ENCODE results near the gene GALNT9. TPM values are rescaled to one million over a fixed set of nuclear protein-coding genes. Genes with fewer than 3 reads are reported as not detected.
A peak's percentile ranks its signal among the peaks of the same experiment; 100 is the strongest.
"Not testable (repeated sequence)": the region's sequence is repeated elsewhere in the genome, so short reads cannot be mapped to it uniquely, and the experiment has no call there.

Gene GALNT9
- total and polyA plus RNA-seq, 2 experiments from 2014 or later = 0.33 to 1.4 TPM

DNA sequence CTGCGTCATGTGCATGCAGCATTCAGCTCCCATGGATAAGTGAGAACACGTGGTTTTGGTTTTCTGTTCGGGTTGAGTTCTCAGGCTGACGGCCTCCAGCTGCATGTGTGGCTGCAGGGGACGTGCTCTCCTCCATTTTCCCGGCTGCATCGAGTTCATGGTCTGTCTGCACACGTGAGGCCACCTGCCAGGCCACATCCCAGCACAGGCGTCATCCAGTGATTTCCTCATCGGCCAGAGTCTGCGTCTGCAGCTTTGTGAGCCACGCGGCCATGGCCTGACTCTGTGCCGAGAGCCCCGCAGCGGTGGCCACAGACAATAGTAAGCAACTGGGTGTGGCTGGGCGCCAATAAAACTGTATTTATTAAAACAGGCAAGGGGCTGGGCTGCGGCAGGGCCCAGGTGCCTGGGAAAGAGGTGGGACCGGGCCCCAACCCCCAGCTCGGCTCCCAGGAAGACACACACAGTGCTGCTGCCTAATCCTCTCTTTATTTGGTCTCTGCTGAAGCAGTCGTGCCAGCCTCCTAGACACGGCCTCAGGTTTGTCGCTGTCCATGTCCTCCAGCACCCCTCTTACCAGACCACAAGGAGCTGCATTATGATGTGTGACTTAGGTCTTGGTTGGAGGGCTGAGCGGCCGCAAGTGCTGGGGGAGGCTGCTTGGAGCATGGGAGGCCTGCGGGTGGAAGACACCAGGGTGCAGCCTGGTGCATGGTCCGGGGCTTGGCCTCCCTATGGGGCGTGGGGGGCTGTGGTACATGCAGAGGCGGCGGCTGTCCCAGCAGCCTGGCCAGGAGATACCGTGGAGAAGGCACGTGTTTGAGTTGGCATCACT is 133.1 kb downstream of the GALNT9 start:
- no peaks in the 10 kb centered on the region for H3K27me3 ChIP-seq (replicated peaks; ENCODE audit: insufficient read depth)
- H2AFZ ChIP-seq = no peak overlapping the region
- DNase-seq = peak; percentile 48
- TF ChIP-seq EZH2 (IDR thresholded peaks at IDR 0.05; ENCODE audit: insufficient read depth, poor library complexity, severe bottlenecking) (no peak), EZH2phosphoT487 (IDR thresholded peaks at IDR 0.05; ENCODE audit: insufficient read depth, low read depth) (no peak)
- no peak overlapping the region for H3K27ac ChIP-seq
- H3K4me1 ChIP-seq (ENCODE audit: insufficient read depth) = no peaks in the 10 kb centered on the region
- H3K9me3 ChIP-seq (ENCODE audit: low read depth) = no peaks in the 10 kb centered on the region
- no peaks in the 10 kb centered on the region for H4K20me1 ChIP-seq (ENCODE audit: insufficient read depth)
- no peak overlapping the region for H3K9ac ChIP-seq
- no peaks in the 10 kb centered on the region for H3K79me2 ChIP-seq (ENCODE audit: insufficient read depth)
- no peaks in the 10 kb centered on the region for H3K9me2 ChIP-seq (ENCODE audit: insufficient read depth)
- H3F3A ChIP-seq (ENCODE audit: insufficient read depth) = no peaks in the 10 kb centered on the region
- no peak overlapping the region for H3K4me3 ChIP-seq
- WGBS, 2 experiments (ENCODE audit: low coverage in 1 of 2, low lambda C conversion rate in 2 of 2, missing lambda C conversion rate in 2 of 2) = 43 to 52% methylated on average over 31 to 32 of the region's 32 CpGs
- no peaks in the 10 kb centered on the region for H3K36me3 ChIP-seq (ENCODE audit: low read depth)
- no peak overlapping the region for H3K4me2 ChIP-seq (ENCODE audit: unreplicated experiment)
- in situ Hi-C loops (cut with MboI) = no loop called here

DNA sequence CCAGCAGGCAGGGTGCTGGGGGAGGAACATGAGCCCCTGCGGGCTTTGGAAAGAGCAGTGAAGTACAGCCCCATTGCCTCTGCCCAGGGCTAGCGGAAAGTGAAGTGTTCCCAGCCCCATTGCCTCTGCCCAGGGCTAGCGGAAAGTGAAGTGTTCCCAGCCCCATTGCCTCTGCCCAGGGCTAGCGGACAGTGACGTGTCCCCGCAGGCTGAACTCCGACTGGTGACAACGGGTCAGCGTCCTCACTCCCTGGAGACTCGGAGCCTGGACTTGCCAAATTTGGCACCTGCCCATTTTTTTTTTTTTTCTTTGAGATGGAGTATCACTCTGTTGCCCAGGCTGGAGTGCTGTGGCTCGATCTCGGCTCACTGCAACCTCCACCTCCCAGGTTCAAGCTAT is 134.1 kb downstream of the GALNT9 start:
- DNase-seq; H3K9ac ChIP-seq; H3K4me1 ChIP-seq (ENCODE audit: insufficient read depth); H3K9me2 ChIP-seq (ENCODE audit: insufficient read depth); H4K20me1 ChIP-seq (ENCODE audit: insufficient read depth); H3K79me2 ChIP-seq (ENCODE audit: insufficient read depth); in situ Hi-C loops (cut with MboI); H3F3A ChIP-seq (ENCODE audit: insufficient read depth); H3K9me3 ChIP-seq (ENCODE audit: low read depth); H2AFZ ChIP-seq; H3K36me3 ChIP-seq (ENCODE audit: low read depth); H3K4me2 ChIP-seq (ENCODE audit: unreplicated experiment); H3K27me3 ChIP-seq (replicated peaks; ENCODE audit: insufficient read depth); H3K4me3 ChIP-seq; H3K27ac ChIP-seq: not testable (repeated sequence)
- 74 to 78% methylated on average over 11 to 12 of the region's 12 CpGs for WGBS, 2 experiments (ENCODE audit: low coverage in 1 of 2, low lambda C conversion rate in 2 of 2, missing lambda C conversion rate in 2 of 2)

DNA sequence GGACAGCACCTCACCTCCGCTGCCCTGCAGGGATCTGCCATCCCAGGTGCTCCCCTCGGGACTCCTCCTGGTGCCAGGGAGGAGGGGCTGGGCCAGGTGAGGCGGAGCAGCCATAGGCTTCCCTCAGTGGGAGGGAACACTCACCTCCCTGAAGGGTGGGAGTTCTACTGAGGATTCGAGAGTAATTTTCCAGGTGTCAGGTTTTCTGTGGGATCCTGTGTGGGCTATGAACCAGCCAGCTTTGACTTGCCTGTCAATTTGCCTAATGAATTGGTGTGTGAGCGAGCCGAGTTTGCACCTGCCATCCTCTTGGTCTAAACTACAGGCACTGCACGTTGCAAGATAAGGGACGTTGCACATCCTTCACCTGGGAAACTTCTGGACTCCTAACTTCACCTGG is 134.8 kb downstream of the GALNT9 start:
- in situ Hi-C loops (cut with MboI) = no loop called here
- H3K9me3 ChIP-seq (ENCODE audit: low read depth) = no peaks in the 10 kb centered on the region

DNA sequence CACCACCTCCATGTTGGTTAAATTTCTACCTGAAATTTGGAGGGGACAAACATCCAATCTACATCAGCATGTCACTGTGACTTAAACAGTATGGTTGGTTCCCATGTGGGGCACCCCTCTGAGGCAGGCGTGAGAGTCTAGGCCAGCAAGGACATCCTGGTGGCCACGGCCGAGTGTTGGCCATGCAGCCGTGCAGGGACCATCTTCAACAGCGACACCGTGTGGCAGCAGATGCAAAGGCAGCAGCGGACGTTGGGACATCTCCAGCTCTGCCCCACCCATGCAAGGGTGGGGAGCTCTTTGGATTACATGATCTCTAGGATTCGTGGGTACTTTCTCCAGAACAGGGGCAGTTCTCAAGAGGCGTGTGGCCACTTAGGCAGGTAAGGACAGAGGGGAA is 135.3 kb downstream of the GALNT9 start:
- H3K79me2 ChIP-seq (ENCODE audit: insufficient read depth) = no peaks in the 10 kb centered on the region
- DNase-seq = peak; percentile 13
- no peak overlapping the region for H2AFZ ChIP-seq
- no peak overlapping the region for H3K4me2 ChIP-seq (ENCODE audit: unreplicated experiment)
- H3K4me1 ChIP-seq (ENCODE audit: insufficient read depth) = no peaks in the 10 kb centered on the region
- no peaks in the 10 kb centered on the region for H3F3A ChIP-seq (ENCODE audit: insufficient read depth)
- H3K36me3 ChIP-seq (ENCODE audit: low read depth) = no peaks in the 10 kb centered on the region
- H3K4me3 ChIP-seq = no peak overlapping the region
- no peaks in the 10 kb centered on the region for H3K9me3 ChIP-seq (ENCODE audit: low read depth)
- no peak overlapping the region for H3K9ac ChIP-seq
- no peaks in the 10 kb centered on the region for H4K20me1 ChIP-seq (ENCODE audit: insufficient read depth)
- no peaks in the 10 kb centered on the region for H3K27me3 ChIP-seq (replicated peaks; ENCODE audit: insufficient read depth)
- H3K9me2 ChIP-seq (ENCODE audit: insufficient read depth) = no peaks in the 10 kb centered on the region
- no peak for TF ChIP-seq EZH2phosphoT487 (IDR thresholded peaks at IDR 0.05; ENCODE audit: insufficient read depth, low read depth)
- no peak for TF ChIP-seq EZH2 (IDR thresholded peaks at IDR 0.05; ENCODE audit: insufficient read depth, poor library complexity, severe bottlenecking)
- in situ Hi-C loops (cut with MboI) = no loop called here
- WGBS, 2 experiments (ENCODE audit: low coverage in 1 of 2, low lambda C conversion rate in 2 of 2, missing lambda C conversion rate in 2 of 2) = 50 to 52% methylated on average over 10 of the region's 10 CpGs
- H3K27ac ChIP-seq = no peak overlapping the region

More for the DNA sequence above, 134.8 kb downstream of the GALNT9 start:
- DNase-seq = no peak
- no peaks in the 10 kb centered on the region for H3K9me2 ChIP-seq (ENCODE audit: insufficient read depth)
- H3K9ac ChIP-seq = no peak overlapping the region
- no peaks in the 10 kb centered on the region for H4K20me1 ChIP-seq (ENCODE audit: insufficient read depth)
- no peaks in the 10 kb centered on the region for H3F3A ChIP-seq (ENCODE audit: insufficient read depth)
- H2AFZ ChIP-seq = no peak overlapping the region
- no peak overlapping the region for H3K4me3 ChIP-seq
- 62 to 73% methylated on average over 6 to 8 of the region's 8 CpGs for WGBS, 2 experiments (ENCODE audit: low coverage in 1 of 2, low lambda C conversion rate in 2 of 2, missing lambda C conversion rate in 2 of 2)
- H3K27ac ChIP-seq = no peak overlapping the region
- no peak for TF ChIP-seq EZH2 (IDR thresholded peaks at IDR 0.05; ENCODE audit: insufficient read depth, poor library complexity, severe bottlenecking)
- TF ChIP-seq EZH2phosphoT487 (IDR thresholded peaks at IDR 0.05; ENCODE audit: insufficient read depth, low read depth) = no peak
- no peak overlapping the region for H3K4me2 ChIP-seq (ENCODE audit: unreplicated experiment)
- H3K27me3 ChIP-seq (replicated peaks; ENCODE audit: insufficient read depth) = no peaks in the 10 kb centered on the region
- H3K79me2 ChIP-seq (ENCODE audit: insufficient read depth) = no peaks in the 10 kb centered on the region
- no peaks in the 10 kb centered on the region for H3K4me1 ChIP-seq (ENCODE audit: insufficient read depth)
- no peaks in the 10 kb centered on the region for H3K36me3 ChIP-seq (ENCODE audit: low read depth)
